SH-SY5Y (cell line): ENCODE data around the gene BICDL1.

Experiments used
- GATA2 ChIP-seq: IDR thresholded peaks from 2 replicates; pipeline ENCODE4 v1.6.1; 2011; ENCODE audit warnings: mild to moderate bottlenecking, low read depth, low read length
- GATA3 ChIP-seq: IDR thresholded peaks from 2 replicates; pipeline ENCODE4 v1.6.1; 2011; ENCODE audit warnings: low read depth, mild to moderate bottlenecking, low read length, moderate library complexity

- TF ChIP-seq GATA2 (no peak), GATA3 (no peak)
Measured at GRCh38 chr12:119988472-119989360, at the start of gene BICDL1.
